PFSK-1 (cell line): ENCODE measurements around the gene LRFN2.
A peak's percentile ranks its signal among the peaks of the same experiment; 100 is the strongest.

Experiments
- FOXP2 ChIP-seq: optimal IDR thresholded peaks from 2 replicates; pipeline ENCODE3; 2011; ENCODE audit warnings: borderline replicate concordance, control low read depth, inconsistent platforms; ENCODE audit not compliant: insufficient read depth; ENCODE audit errors: extremely low read length, extremely low read depth
- POLR2AphosphoS5 ChIP-seq: IDR thresholded peaks from 2 replicates; pipeline ENCODE4 v1.6.1; 2012; ENCODE audit warnings: low read depth, mild to moderate bottlenecking, control low read depth, low read length, moderate library complexity
- SIN3A ChIP-seq: IDR thresholded peaks from 2 replicates; pipeline ENCODE4 v1.6.1; 2012; ENCODE audit warnings: mild to moderate bottlenecking, low read length, moderate library complexity, borderline replicate concordance; ENCODE audit not compliant: insufficient read depth
- TAF1 ChIP-seq: IDR thresholded peaks from 2 replicates; pipeline ENCODE4 v1.6.1; 2012; ENCODE audit warnings: low read length, control low read depth, borderline replicate concordance; ENCODE audit not compliant: insufficient read depth
- TF ChIP-seq, protein P1 (sequence below), 2 experiments: IDR thresholded peaks; 2 replicates each; pipeline versions ENCODE4 v1.6.1 to v1.8.0; 2011 to 2012; ENCODE audit warnings: low read depth in 2 of 2, low read length in 2 of 2, control low read depth in 1 of 2, inconsistent platforms in 1 of 2, mild to moderate bottlenecking in 1 of 2, moderate library complexity in 1 of 2; ENCODE audit not compliant: insufficient read depth in 1 of 2

Gene LRFN2

DNA sequence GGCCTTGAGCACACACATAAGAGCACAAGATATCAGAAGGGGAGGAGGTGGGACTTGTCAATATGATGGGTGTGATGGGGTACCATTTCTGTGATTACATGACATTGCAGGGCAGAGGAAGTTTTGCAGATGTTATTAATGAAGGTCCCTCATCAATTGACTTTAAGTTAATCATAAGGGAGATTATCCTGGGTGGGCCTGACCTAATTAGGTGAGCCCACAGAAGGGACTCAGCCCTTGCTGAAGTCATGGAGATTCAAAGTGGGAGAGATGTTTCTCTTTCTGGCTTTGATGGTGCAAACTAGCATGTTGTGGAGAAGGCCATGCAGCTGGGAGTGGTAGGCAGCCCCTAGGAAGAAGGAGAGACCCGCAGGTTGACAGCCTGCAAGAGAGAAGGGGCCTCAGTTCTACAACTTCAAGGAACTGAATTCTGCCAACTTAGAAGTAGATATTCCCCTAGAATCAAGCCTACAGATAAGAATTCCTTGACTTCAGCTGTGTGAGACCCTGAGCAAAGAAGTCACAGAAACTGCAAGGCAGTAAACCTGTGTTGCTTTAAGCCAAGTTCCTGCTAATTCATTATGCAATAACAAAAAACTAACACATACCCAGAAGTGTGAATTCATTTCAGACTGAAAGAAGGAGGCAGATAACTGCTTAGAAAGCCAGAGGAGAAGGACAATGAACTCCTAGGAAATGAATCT is 131.3 kb downstream of the LRFN2 start:
- TF ChIP-seq POLR2AphosphoS5: no peak
- no peak for TF ChIP-seq SIN3A
- TF ChIP-seq FOXP2: no peak
- TF ChIP-seq TAF1: no peak
- TF ChIP-seq, protein P1, sequence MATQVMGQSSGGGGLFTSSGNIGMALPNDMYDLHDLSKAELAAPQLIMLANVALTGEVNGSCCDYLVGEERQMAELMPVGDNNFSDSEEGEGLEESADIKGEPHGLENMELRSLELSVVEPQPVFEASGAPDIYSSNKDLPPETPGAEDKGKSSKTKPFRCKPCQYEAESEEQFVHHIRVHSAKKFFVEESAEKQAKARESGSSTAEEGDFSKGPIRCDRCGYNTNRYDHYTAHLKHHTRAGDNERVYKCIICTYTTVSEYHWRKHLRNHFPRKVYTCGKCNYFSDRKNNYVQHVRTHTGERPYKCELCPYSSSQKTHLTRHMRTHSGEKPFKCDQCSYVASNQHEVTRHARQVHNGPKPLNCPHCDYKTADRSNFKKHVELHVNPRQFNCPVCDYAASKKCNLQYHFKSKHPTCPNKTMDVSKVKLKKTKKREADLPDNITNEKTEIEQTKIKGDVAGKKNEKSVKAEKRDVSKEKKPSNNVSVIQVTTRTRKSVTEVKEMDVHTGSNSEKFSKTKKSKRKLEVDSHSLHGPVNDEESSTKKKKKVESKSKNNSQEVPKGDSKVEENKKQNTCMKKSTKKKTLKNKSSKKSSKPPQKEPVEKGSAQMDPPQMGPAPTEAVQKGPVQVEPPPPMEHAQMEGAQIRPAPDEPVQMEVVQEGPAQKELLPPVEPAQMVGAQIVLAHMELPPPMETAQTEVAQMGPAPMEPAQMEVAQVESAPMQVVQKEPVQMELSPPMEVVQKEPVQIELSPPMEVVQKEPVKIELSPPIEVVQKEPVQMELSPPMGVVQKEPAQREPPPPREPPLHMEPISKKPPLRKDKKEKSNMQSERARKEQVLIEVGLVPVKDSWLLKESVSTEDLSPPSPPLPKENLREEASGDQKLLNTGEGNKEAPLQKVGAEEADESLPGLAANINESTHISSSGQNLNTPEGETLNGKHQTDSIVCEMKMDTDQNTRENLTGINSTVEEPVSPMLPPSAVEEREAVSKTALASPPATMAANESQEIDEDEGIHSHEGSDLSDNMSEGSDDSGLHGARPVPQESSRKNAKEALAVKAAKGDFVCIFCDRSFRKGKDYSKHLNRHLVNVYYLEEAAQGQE (IDR thresholded peaks at IDR 0.05; ENCODE audit: insufficient read depth in 1 of 2, low read depth in 2 of 2, low read length in 2 of 2): no peak

DNA sequence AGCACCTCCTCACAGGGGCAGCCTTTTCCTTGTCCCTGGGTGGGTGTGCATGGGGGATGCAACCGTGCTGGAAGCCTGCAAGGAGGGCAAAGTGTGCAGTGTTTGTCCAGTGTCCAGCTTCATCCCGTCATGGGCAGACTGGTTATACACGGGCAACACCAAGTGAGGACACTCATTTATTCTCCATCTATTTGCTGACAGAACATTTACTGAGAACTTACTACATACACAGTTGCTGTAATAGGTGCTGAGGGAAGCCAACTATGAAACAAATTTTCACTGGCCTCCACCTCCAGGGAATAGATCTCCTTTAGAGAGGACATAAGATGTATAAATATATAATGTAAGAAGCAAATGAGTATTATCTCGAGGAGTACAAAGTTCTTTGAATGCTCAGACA is 136.7 kb downstream of the LRFN2 start:
- TF ChIP-seq POLR2AphosphoS5 (no peak), SIN3A (no peak), TAF1 (no peak), FOXP2 (no peak)
- TF ChIP-seq, protein P1 (IDR thresholded peaks at IDR 0.05; ENCODE audit: insufficient read depth in 1 of 2, low read depth in 2 of 2, low read length in 2 of 2): no peak

DNA sequence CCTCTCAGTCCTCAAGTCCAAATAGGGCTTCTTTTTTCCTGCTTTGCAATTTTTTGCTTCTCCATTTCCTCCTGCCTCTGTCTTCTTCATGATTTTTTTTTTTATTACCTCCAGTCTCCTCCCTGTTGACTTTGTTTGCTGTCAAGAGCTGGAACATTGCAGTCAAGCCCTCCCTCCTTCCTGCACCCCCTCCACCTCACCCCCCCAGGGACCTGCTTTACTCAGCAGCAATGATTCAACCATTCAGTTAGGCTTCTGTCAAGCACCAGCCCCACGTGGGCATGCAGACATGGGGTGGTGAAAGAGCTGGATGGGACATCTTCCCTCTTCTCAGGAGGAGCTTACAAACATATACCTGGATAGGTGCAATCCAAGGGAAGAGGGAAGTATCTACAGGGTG is 142.4 kb downstream of the LRFN2 start:
- TF ChIP-seq POLR2AphosphoS5: no peak
- TF ChIP-seq TAF1: no peak
- TF ChIP-seq SIN3A: 0 out of 2 replicates have a peak, but pooled peaks have one; percentile 12
- TF ChIP-seq FOXP2: no peak
- TF ChIP-seq, protein P1 (IDR thresholded peaks at IDR 0.05; ENCODE audit: insufficient read depth in 1 of 2, low read depth in 2 of 2, low read length in 2 of 2): no peak

DNA sequence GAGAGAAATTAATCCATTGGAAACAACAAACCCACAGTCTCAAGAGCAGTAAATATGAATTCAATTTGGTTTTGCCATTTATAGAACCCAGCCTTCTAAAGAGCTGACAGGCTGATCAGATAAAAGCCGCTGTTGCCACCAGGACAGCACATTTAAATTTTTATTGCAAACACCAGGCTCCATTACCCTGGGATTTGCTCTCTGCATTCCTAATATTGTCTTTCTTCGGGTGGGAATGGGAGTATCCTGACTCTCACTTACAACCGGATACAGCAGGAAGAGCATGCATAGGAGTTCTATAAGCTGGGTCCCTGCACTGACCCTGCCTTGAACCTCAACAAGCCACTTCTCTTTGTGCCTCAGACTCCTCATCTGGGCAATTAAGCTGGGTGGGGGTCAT is 142.9 kb downstream of the LRFN2 start:
- TF ChIP-seq SIN3A: peak; percentile 31; the same call in 1 of the 2 replicates
- TF ChIP-seq TAF1: no peak

DNA sequence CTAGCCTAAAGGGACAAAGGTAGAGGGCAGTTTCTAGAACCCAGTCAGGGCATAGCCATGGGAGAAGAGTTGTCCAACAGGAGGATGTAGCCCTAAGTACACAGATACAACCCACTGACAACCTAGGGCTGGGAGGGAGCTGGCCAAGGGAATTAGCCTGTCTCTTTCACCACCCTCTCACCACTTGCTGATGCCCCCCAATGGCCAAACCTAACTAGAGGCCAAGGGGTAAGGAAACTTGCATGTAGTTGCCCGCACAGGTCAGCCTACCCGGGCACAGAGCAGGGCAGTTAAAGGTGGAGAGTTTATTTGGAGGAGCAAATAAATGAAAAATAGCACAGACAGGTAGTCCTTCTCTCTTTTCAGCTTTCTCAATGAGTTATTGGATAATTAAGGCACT is 143.3 kb downstream of the LRFN2 start:
- no peak for TF ChIP-seq SIN3A
- no peak for TF ChIP-seq POLR2AphosphoS5
- TF ChIP-seq FOXP2: no peak
- TF ChIP-seq, protein P1 (IDR thresholded peaks at IDR 0.05; ENCODE audit: insufficient read depth in 1 of 2, low read depth in 2 of 2, low read length in 2 of 2): no peak
- TF ChIP-seq TAF1: no peak
